GM18505 (cell line): ENCODE measurements around the gene ALOXE3.

Experiments
- ATAC-seq: cut with Tn5 transposase; IDR thresholded peaks from one replicate; pipeline ENCODE4 v1.9.1; 2021; ENCODE audit not compliant: unreplicated experiment
- POLR2A ChIP-seq: IDR thresholded peaks from 4 replicates; pipeline ENCODE4 v1.6.1; 2011; ENCODE audit warnings: borderline replicate concordance; ENCODE audit not compliant: insufficient read depth, insufficient read length; ENCODE audit errors: extremely low read depth

Gene ALOXE3

GRCh38 chr17:8117980-8118768 is at the start of gene ALOXE3:
ALOXE3 (minus strand) TSS chr17:8118514; CDS start chr17:8117990, 524 bp downstream.
- no peak for TF ChIP-seq POLR2A
- no peak for ATAC-seq

- no peak for TF ChIP-seq POLR2A
- ATAC-seq = no peak
Observed at GRCh38 chr17:8167526-8167925, 49.2 kb upstream of the ALOXE3 start.

- no peak for ATAC-seq
- TF ChIP-seq POLR2A = no peak
Observed at GRCh38 chr17:8166731-8167130, 48.4 kb upstream of the ALOXE3 start.

DNA sequence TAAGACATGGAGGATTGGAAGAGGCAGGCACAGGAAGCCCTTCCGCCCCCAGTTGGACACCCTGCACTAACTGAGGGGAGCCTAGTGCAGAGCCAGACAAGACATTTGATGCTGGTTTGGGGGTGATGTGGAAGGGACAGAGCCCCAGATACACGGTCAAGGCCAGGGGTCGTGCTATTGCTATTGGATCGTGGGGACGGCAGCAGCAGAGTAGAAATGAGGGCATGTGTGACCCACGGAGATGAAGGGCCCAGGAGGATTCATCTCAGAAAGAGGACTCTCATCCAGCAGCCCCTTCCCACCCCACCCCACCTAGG is 46.5 kb upstream of the ALOXE3 start:
- no peak for TF ChIP-seq POLR2A
- ATAC-seq = no peak

DNA sequence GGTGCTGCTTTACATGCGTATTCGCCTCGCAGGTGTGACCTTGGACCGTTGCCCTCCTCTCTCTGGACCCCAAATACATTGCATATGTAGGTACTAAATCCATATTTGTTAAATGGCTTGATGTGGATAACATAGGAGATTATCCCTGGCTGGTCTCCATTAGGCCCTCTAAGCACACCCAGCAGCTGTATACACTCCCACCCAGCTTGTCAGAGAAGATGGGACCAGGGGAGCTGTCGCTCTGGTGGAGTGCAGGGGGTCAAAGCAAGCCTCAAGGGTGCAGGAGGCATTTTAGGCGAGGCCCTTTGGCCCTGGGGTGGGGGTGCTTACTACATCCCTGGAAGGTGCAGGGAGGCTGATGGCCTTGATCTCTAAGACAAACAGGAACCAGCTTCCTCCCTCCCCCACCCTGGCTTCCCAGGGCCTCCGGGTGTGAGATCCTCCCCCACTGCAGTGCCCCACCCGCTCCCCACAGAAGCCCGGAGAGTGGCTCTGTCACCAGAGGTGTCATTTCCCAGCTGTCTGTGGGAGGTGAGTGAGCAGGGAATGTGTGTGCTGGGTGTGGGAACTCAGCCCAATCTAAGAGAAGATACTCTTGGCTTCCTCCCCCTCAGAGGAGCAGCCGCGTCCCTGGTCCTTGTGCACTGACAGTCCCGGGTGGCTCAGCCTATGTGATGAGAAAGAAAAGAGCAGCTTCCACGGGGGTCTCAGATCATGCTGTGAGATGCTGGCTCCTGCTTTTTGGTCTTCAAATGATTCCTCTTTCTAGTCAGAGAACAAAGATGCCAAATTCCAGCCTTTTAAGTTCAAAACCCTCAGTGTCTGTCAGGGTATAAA is 45.9 kb upstream of the ALOXE3 start:
- peak; percentile 43 for TF ChIP-seq POLR2A
- ATAC-seq = no peak

DNA sequence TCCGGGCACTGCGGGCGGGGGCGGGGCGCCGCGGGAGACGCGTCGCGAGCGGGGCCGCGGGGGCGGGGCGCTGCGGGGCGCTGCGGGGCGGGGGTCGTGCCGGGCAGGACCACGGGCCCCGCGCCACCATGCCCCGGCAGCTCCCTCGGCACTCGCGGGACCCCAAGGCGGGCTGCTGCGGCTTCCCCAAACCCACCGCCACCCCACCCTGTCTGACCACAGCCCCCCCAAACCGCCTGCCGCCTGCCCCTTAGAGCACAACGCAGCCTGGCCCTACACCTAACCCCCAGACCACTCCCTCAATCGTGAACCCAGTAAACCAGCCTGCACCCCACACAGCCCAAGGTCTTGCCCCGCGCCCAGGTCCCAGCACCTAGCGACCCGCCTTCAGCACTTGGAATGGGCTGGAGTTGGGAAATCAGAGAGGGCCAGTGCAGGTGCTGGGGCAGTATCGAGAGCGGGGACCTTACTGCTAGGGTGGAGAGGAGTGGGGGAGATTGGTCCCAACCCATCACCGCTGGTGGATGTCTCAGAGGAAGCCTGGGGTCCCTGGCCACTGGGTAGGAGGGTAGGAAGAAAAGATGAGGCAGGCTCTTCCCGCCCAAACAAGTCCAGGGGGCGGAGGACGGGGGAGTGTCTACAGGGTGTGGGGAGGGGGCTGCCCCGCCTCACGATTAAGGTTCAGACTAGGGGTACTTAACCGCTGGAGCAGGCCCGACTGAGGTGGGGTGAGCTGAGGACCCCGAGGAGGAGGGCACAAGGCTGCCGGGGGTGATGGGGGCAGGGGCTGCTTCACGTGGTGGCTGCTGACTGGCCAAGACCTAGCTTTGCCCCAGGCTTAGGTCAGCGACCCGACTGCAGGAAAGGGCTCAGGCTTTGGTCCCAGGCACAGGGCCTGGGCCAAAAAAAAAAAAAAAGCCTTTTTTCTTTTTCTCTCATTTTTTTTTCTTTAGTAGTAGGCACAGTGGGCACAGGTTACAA is 45.0 kb upstream of the ALOXE3 start:
- no peak for ATAC-seq
- TF ChIP-seq POLR2A = no peak

DNA sequence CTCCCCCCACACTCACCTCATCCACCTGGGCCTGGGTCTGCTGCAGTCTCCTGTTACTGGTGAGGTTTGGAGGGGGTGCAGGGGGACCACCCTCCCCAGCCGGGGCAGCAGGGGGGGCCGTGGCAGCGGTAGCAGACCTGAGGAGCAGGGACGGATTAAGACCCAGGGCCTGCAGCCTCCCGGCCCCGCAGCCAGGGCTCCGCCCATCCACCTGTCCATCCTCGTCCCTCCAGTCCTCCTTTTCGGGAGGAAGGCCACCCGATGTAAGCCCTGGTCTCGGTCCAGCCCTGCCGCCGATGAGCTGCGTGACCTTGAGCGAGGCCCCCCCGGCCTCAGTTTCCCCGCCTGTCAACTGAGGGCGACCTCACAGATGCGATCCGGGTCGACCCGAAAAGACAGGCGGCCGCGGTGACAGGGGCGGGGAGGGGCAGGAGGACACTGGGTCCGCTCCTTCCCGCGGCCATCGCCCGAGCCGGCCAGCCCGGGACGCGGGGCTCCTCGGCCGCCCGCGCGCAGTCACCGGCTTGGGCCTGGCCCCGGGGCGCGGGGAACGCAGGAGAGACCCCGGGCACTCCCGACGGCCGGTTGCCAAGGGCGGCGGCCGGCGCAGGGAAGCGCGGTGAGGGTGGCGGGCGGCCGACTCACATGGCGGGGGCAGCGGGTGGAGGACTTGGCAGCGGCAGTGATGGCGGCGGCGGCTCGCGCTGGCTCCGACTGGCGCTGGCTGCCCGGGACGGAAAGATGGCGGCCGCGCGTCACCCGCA is 44.1 kb upstream of the ALOXE3 start, which contains the start of gene VAMP2:
Gene VAMP2 (minus strand): TSS at position 716 of the 764 bp plus-strand sequence. CDS start 69 bp downstream, at position 647.
- ATAC-seq = no peak
- peak; percentile 75 for TF ChIP-seq POLR2A

- no peak for ATAC-seq
- no peak for TF ChIP-seq POLR2A
Observed at GRCh38 chr17:8161289-8162232, 43.2 kb upstream of the ALOXE3 start.

DNA sequence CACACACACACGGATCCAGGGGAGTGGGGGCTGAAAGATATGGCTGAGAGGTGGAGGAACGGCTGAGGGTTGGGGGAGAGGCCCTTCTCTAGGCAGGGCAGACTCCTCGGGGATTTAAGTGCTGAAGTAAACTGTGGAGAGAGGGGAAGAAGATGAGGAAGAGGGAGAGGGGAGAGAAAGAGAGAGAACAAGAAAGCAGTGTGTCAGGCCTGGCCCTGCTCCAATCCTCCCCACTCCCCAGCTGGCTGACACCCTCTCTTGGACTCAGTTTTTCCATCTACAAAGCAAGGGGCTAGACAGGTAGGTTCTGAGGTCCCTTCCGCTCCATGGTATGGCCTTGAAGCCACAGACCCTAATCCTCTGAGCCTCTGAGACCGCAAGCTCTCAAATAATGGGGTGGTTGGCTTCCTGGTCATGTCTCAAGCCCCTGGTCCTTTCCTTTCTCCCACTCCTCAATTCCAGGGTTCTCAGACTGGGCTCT is 42.5 kb upstream of the ALOXE3 start:
- TF ChIP-seq POLR2A = no peak
- no peak for ATAC-seq

GRCh38 chr17:8160224-8160577 is 41.9 kb upstream of the ALOXE3 start:
- no peak for ATAC-seq
- no peak for TF ChIP-seq POLR2A
